IPS-18c (cell line): ENCODE results near the gene SKA2.
A peak's percentile ranks its signal among the peaks of the same experiment; 100 is the strongest.
"Not testable (repeated sequence)": the region's sequence is repeated elsewhere in the genome, so short reads cannot be mapped to it uniquely, and the experiment has no call there.

ENCODE experiments used
- H3K4me3 ChIP-seq: 2 replicates; pipeline ENCODE4 v1.7.0; 2013; ENCODE audit warnings: low read depth, mild to moderate bottlenecking, low read length, moderate library complexity; ENCODE audit not compliant: insufficient read depth
- H3K9me3 ChIP-seq: one replicate; pipeline ENCODE4 v1.6.1; 2013; ENCODE audit warnings: mild to moderate bottlenecking, low read length, moderate library complexity; ENCODE audit not compliant: control insufficient read depth, insufficient read depth

SKA2 gene

GRCh38 chr17:59115474-59115873 lies 39.5 kb downstream of the SKA2 start:
- H3K4me3 ChIP-seq, result no peak overlapping the region
- no peaks in the 10 kb centered on the region for H3K9me3 ChIP-seq

- Histone ChIP-seq H3K9me3 (no peaks in the 10 kb centered on the region), H3K4me3 (no peak overlapping the region)
These were observed 43.4 kb downstream of the SKA2 start for GRCh38 chr17:59111539-59111938.

GRCh38 chr17:59110973-59111372 lies 44.0 kb downstream of the SKA2 start:
- no peaks in the 10 kb centered on the region for H3K9me3 ChIP-seq
- H3K4me3 ChIP-seq, result no peak overlapping the region

- H3K9me3 ChIP-seq, result no peaks in the 10 kb centered on the region
- H3K4me3 ChIP-seq, result no peak overlapping the region
These were observed 46.4 kb downstream of the SKA2 start for GRCh38 chr17:59108400-59109102.

GRCh38 chr17:59107306-59107670 lies 47.7 kb downstream of the SKA2 start:
- Histone ChIP-seq H3K4me3 (peak overlapping the region; percentile 88), H3K9me3 (no peaks in the 10 kb centered on the region)

- Histone ChIP-seq H3K9me3 (no peaks in the 10 kb centered on the region), H3K4me3 (peak within 1 kb of the TSS; percentile 88)
These were observed 48.3 kb downstream of the SKA2 start, which contains the start of gene TRIM37 for GRCh38 chr17:59106463-59107305. Gene TRIM37 (minus strand): TSS chr17:59106880. CDS start chr17:59106461, 419 bp downstream.

- H3K4me3 ChIP-seq, result peak overlapping the region; percentile 88
- H3K9me3 ChIP-seq, result no peaks in the 10 kb centered on the region
These were observed 49.0 kb downstream of the SKA2 start for GRCh38 chr17:59105852-59106462.

GRCh38 chr17:59101178-59101577 lies 53.8 kb downstream of the SKA2 start:
- Histone ChIP-seq H3K9me3 (no peaks in the 10 kb centered on the region), H3K4me3 (no peak overlapping the region)

- no peaks in the 10 kb centered on the region for H3K9me3 ChIP-seq
- H3K4me3 ChIP-seq, result no peak overlapping the region
These were observed 57.1 kb downstream of the SKA2 start for GRCh38 chr17:59097876-59098275.

GRCh38 chr17:59094861-59095530 lies 60.0 kb downstream of the SKA2 start:
- Histone ChIP-seq H3K4me3 (no peak overlapping the region), H3K9me3 (no peaks in the 10 kb centered on the region)

GRCh38 chr17:59093702-59094231 lies 61.2 kb downstream of the SKA2 start:
- no peaks in the 10 kb centered on the region for H3K9me3 ChIP-seq
- H3K4me3 ChIP-seq, result no peak overlapping the region

GRCh38 chr17:59093145-59093701 lies 61.8 kb downstream of the SKA2 start:
- Histone ChIP-seq H3K4me3 (no peak overlapping the region), H3K9me3 (no peaks in the 10 kb centered on the region)

GRCh38 chr17:59090593-59090992 lies 64.4 kb downstream of the SKA2 start:
- H3K4me3 ChIP-seq, H3K9me3 ChIP-seq: not testable (repeated sequence)

- Histone ChIP-seq H3K4me3 (no peak overlapping the region), H3K9me3 (no peaks in the 10 kb centered on the region)
These were observed 70.8 kb downstream of the SKA2 start for GRCh38 chr17:59084154-59084553.

GRCh38 chr17:59074494-59074893 lies 80.5 kb downstream of the SKA2 start:
- Histone ChIP-seq H3K4me3 (no peak overlapping the region), H3K9me3 (no peaks in the 10 kb centered on the region)

GRCh38 chr17:59073972-59074371 lies 81.0 kb downstream of the SKA2 start:
- no peaks in the 10 kb centered on the region for H3K9me3 ChIP-seq
- no peak overlapping the region for H3K4me3 ChIP-seq

GRCh38 chr17:59069856-59070255 lies 85.1 kb downstream of the SKA2 start:
- Histone ChIP-seq H3K9me3 (no peaks in the 10 kb centered on the region), H3K4me3 (no peak overlapping the region)
